ENCODE results near the gene MAP3K2.
"Not testable (repeated sequence)": the region's sequence is repeated elsewhere in the genome, so short reads cannot be mapped to it uniquely, and the experiment has no call there.

The MAP3K2 gene

DNA sequence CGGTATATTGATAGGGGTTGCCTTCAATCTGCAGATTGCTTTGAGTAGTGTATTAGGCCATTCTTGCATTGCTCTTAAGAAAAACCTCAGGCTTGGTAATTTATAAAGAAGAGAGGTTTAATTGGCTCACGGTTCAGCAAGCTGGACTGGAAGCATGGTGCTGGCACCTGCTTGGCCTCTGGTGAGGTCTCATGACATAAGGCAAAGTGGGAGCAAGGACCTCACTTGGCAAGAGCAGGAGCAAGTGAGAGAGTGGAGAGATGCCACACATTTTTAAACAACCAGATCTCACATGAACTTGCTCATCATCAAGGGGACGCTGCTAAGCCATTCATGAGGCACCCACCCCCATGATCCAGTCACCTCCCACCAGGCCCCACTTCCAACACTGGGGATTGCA, 4.9 kb downstream of the MAP3K2 start:
- DNase-seq (ENCODE audit: low read depth in 2 of 2): no peak

DNA sequence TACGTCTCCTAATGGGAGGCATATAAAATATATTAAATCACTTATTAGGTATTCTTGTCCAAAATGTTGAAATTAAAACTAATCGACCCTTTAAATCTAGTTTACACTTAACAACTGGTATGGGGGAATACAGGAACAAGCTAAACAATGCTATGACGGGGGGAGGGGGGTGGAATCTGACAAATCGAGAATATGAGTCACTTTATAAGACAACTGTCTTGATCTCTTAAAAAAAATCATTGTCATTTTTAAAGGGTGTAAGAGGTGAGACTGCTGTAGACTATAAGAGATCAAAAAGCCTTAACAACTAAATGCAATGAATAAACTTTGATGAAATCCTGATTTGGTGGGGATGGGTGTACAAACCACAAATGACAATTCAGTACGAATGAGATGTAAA, 6.0 kb downstream of the MAP3K2 start:
- DNase-seq (ENCODE audit: low read depth in 2 of 2): no peak

DNA sequence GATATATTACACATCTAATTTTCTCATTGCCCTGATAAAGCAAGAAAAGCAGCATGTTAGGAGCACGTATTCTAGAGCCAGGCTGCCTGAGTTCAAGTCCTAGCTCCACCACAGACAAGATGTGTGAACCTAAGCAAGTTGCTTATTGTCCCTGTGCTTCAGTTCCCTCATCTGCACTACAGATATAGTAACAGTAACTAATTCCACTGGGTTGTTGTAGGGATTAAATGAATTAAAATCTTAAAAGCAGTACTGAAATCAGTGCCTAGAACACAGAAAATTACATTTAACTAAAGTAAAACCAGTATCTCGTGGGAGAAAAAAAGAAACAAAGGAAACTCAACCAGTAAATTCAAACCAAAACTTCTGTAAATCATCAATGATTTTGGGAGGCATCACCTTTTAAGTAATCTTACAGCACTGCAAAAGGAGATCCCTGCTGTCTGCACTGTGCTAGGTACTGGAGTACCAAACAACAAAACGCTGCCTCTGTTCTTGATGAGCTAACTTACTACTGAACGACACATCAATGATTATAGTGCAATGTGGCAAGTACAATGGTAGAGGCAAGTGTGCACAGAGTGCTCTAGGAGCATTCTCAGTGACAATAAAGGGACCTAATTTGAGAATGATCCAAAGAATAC, 7.9 kb downstream of the MAP3K2 start:
- DNase-seq (ENCODE audit: low read depth in 2 of 2): no peak

DNA sequence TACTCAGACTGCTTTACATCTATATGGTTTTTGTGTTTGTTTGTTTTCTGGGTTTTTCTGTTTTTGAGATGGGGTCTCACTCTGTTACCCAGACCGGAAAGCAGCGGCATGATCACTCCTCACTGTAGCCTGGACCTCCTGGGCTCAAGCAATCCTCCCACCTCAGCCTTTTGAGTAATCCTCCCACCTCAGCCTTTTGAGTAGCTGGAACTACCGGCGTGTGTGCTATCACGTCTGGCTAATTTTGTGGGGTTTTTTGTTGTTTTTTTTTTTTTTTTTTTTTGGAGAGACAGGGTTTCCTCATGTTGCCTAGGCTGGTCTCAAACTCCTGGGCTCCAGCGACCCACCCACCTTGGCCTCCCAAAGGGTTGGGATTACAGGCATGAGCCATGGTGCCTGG, 9.1 kb downstream of the MAP3K2 start:
- no peak for DNase-seq (ENCODE audit: low read depth in 2 of 2)

DNA sequence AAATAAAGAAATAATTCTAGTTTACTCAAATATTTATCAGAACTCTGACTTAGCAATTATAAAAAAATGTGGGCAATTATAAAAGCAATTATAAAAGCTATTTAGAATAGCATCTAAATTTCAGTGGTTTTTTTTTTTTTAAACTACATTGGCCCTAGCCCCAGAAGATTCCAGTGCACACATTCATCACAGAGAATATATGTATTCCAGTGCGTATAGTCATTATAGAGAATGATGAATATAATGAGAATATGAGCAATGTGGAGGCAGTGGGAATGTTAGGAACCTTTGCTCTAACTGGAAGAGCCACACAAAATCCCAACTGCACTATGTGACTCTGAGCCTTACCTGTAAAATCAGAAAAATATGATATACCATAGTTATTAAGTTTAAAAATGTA, 10.5 kb downstream of the MAP3K2 start:
- no peak for DNase-seq (ENCODE audit: low read depth in 2 of 2)

DNA sequence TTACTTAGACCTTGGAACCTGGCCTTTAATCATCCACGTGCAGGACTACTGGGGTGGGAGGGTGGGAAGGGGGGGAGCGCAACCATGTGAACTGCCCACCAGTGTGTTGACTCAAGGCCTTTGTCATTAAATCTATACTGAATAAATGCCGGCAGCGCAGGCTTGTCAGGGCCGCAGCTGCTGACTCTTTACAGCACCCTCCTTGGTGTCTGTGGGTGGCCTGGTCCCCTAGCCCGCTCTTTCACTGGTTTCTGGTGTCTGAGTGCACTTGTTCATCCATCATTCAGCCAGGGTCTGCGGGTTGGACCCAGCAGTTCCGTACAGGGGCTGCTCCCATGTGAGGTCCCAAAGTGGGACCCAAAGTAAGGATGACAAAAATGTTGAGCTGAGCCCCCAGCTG, 11.5 kb downstream of the MAP3K2 start:
- DNase-seq (ENCODE audit: low read depth in 2 of 2): no peak

DNA sequence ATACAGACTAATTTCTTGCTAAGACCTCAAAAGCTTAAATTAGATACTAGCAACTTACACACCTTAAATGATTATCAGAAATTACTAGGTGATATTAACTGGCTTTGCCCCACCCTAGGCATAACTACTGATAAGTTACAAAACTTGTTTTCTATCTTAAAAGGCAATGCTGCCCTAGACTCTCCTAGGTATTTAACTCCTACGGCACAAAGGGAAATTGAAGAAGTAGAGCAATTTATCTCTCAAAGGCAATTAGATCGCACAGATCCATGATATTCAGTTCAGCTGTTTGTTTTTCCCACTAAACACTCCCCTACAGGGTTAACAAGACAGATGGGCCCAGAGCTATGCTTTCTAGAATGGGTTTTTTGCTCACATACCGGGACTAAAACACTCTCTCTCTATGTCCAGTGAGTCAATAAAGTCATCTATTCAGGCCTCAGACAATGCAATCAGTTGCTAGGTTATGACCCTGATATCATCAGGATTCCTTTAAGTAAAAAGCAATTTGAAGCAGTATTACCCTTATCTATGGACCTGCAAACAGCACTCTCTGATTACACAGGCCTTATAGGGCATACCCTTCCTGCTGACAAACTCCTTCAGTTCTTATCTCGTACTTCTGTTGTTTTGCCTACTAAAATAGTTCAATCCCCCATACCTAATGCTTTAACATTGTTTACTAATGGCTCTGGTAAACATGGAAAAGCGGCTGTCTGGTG, 14.3 kb downstream of the MAP3K2 start:
- DNase-seq (ENCODE audit: low read depth in 2 of 2): no peak

DNA sequence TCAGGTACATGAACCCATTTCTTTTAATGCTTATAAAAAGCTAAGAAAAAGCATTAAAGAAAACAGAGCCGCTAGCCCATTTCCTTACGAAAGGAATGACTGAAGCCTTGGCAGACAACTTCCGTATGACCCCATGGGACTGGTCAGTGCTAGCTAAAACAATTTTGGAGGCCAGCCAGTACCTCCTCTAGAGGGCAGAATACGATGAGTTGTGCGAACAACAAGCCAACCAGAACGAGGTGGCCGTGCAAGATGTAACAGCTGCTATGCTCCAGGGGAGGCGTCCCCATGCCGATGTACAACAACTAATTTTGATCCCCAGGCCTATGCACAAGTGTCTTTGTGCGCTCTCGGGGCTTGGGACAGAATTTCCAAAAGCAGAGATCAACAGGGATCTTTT, 16.7 kb downstream of the MAP3K2 start:
- no peak for DNase-seq (ENCODE audit: low read depth in 2 of 2)

DNA sequence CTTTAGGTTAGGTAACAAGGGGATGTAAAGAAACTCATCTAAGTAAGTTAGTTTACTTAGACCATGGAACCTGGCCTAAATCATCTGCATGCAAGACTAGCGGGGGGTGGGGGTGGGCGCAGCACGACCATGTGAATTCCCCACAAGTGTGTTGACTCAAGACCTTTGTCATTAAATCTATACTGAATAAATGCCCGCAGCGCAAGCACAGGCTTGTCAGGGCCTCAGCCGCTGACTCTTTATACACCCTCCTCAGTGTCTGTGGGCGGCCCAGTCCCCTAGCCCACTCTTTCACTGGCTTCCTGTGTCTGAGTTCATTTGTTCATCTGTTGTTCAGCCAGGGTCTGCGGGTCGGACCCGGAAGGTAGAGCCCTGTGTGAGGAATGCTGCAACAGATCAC, 17.8 kb downstream of the MAP3K2 start:
- DNase-seq (ENCODE audit: low read depth in 2 of 2): no peak

DNA sequence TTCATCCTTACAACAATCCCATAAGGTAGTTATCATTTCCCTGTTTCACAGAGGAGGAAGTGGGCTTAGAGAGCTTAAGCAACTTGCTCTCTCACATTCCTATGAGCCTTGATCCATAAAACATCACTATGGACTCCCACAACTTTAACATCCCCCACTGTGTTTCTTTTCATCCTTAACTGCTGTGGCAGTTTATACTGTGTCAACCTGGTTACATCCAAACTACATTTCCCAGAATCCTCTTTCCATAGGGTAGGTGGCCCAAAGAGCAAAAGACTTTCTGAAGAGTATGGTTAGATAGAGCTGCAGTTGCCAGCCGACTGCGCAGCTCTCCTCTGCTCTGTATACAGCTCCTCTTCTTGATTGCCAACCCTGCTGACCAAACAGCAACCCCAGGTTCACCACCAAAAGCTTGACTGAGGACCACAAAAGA, 22.5 kb downstream of the MAP3K2 start:
- DNase-seq (ENCODE audit: low read depth in 2 of 2): no peak

DNA sequence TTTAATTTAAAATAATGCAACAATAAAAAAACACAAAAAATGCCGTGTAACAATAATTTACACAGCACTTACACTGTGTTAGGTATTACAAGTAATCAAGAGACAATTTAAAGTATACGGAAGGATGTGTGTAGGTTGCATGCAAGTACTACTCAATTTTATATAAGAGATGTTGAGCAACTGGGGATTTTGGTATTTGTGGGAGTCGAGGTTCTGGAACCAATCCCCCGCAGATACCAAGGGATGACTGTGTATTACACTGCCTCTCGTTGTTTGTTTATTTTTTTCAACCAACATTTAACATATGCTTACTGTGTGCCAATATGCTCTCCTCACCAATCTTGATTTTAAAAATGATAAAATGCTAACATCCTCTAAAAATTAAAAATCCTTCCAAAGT, 24.8 kb downstream of the MAP3K2 start:
- DNase-seq (ENCODE audit: low read depth in 2 of 2): no peak

DNA sequence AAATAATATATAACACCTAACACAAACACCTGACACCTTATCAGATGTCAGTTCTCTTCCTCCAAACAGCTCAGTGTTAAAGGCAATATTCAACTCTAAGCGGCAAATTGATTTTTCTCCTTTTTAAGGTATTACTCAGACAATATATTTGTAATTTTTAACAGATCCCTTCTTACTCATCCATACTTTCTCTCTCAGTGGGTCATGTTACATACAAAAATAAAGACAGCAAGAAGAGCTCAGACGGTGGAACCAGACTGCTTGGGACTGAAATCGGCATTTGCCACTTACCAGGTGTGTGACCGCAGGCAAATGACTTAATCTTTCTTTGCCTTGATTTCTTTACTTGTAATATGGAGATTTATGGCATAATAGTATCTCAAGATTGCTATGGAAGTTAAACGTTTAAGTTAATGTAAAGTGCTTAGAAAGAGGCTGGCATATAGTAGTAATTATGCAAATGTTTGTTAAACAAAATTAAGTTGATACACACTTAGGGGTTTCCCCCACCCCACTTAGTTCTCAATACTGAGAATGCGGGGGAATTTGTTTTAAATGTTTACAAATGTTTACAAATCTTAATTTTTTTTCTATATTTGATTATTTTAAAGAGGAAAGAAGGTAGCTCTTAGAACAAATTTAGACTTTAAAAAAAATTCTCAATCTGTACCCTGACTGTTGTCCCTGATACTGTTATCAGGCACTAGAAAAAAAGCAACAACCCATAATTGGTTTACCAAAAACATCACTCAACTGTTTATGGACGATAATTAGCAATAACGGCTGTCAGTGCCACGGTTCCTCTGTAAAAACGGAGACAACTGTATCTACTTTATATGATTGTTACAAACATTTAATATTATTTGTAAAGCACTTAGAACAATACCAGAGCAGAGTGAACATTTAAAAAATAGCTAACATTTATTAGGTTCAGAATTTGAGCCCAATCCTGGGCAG, 25.6 kb downstream of the MAP3K2 start:
- no peak for DNase-seq (ENCODE audit: low read depth in 2 of 2)

DNA sequence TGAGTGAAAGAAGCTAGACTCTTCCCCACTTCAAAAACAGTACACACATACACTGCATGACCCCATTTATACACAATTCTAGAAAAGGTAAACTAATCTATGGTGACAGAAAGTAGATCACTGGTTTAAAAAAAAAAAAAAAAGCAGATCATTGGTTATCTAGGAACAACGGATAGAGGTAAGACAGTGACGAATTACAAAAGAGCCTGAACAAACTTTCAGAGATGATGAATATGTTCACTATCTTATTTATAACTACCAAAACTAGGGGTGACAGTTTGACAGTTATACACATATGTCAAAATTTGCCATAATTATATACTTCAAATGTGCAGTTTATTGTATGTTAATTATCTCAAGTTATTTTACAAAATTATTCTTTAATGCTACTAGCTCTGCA, 27.5 kb downstream of the MAP3K2 start:
- no peak for DNase-seq (ENCODE audit: low read depth in 2 of 2)

DNA sequence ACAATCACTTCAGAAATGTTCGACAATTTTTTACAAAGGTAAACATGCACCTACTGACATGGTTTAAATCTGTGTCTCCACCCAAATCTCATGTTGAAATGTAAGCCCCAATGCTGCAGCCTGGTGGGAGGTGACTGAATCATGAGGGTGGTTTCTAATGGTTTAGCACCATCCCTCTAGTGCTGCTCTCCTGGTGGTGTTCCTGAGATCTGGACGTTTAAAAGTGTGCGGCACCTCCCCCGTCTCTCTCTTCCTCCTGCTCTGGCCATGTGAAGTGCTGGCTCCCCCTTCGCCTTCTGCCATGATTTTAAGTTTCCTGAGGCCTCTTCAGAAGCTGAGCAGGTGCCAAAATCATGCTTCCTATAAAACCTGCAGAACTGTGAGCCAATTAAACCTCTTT, 28.3 kb downstream of the MAP3K2 start:
- DNase-seq (ENCODE audit: low read depth in 2 of 2): no peak

DNA sequence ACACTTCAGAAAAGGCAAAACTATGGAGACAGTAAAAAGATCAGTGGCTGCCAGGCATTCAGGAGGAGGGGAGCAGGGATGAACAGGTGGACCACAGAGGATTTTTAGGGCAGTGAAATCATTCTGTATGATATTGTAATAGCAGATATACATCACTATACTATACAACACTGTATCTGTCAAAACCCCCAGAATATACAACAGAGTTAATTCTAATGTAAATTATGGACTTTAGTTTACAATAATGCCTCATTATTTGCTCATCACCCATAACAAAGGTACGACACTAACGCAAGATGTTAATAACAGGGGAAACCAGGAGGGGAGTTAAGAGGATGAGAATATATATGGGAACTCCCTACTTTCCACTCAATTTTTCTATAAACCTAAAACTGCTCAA, 28.8 kb downstream of the MAP3K2 start:
- no peak for DNase-seq (ENCODE audit: low read depth in 2 of 2)

DNA sequence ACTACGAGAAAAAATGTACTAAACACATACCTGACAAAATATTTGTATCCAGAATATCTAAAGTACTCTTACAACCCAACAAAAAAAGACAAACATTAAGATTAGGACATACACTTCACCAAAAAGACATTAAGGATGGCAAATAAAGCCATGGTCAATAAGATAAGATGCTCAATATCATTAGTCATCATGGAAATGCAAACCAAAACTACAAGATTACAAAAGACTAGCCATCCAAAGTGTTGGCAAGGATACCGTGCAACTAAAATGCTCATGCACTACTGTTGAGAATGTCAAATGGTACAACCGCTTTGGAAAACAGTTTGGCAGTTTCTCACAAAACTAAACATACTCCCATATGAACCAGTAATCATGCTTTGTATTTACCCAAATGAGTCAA, 29.7 kb downstream of the MAP3K2 start:
- DNase-seq (ENCODE audit: low read depth in 2 of 2): no peak

DNA sequence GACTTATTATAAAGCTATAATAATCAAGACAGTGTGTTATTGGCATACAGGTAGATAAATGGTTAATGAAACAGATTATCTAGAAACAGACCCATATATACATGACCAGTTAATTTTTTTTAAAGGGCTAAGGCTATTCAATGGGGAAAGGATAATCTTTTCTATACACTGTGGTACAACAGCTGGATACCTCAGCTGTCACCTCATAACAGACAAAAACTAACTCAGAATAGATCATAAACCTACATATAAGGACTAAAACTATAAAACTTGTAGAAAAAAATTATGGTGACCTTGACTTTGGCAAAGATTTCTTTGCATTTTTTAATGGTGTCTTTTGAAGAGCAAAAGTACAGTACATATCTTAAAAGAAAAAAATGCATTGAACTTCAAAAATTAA, 30.2 kb downstream of the MAP3K2 start:
- no peak for DNase-seq (ENCODE audit: low read depth in 2 of 2)

DNA sequence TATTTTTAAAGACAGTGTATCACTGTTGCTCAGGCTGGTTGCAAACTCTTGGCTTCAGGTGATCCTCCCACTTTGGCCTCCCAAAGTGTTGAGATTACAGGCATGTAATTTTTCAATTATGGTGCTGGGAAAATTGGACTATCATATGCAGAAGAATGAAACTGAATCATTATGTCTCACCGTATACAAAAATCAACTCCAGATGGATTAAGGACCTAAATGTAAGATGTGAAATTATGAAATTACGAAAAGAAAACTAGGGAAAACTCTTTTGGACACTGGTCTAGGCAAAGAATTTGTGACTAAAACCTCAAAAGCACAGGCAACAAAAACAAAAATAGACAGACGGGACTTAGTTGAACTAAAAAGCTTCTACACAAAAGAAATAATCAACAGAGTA, 31.2 kb downstream of the MAP3K2 start:
- no peak for DNase-seq (ENCODE audit: low read depth in 2 of 2)

DNA sequence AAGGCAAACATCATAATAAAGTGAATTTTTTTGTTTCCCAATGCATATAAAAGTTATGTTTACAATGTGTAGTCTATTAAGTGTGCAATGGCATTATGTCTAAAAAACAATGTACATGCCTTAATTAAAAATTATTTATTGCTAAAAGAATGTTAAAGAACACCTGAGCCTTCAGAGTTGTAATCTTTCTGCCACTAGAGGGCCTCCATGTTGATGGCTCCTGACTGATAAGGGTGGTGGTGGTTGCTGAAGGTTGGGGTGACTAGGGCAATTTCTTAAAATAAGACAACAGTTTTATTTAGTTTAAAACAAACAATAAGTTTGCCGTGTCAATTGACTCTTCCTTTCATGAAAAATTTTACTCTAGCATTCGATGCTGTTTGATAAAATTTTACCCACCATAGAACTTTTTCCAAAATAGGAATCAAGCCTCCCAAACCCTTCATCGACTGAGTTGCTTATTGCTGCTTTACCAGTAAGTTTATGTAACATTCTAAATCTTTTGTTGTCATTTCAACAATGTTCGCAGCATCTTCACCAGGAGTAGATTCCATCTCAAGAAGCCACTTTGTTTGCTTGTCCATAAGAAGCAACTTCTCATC, 32.3 kb downstream of the MAP3K2 start:
- no peak for DNase-seq (ENCODE audit: low read depth in 2 of 2)

DNA sequence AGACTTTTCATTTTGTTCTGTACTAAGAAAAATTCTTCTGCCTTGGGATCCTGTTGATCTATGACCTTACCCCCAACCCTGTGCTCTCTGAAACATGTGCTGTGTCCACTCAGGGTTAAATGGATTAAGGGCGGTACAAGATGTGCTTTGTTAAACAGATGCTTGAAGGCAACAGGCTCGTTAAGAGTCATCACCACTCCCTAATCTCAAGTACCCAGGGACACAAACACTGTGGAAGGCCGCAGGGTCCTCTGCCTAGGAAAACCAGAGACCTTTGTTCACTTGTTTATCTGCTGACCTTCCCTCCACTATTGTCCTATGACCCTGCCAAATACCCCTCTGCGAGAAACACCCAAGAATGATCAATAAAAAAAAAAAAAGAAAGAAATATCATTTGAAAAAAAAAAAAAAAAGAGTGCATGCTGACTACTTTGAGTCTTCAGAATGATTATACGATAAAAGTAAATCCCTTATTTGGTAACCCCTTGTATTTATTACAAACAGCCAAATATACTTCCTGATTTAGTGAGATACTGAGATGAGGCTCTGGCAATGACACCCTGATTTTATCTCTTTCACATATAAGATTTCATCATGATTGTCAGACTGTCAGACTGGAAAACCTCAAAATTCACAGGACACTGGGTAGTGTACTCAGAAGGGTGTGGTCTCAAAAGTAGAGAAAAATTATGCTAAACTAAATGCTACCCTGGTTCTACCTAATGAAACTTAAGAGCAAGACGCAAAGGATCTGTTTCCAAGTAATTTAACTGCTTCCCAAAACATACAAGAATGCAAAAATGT, 33.7 kb downstream of the MAP3K2 start:
- DNase-seq (ENCODE audit: low read depth in 2 of 2): not testable (repeated sequence)

DNA sequence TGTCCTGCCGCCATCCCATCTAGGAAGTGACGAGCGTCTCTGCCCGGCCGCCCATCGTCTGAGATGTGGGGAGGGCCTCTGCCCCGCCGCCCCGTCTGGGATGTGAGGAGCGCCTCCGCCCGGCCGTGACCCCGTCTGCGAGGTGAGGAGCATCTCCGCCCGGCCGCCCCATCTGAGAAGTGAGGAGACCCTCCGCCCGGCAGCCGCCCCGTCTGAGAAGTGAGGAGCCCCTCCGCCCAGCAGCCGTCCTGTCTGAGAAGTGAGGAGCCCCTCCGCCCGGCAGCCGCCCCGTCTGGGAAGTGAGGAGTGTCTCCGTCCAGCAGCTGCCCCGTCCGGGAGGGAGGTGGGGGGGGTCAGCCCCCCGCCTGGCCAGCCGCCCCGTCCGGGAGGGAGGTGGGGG, 34.6 kb downstream of the MAP3K2 start:
- not testable (repeated sequence) for DNase-seq (ENCODE audit: low read depth in 2 of 2)

All from stimulated activated CD8-positive, alpha-beta memory T cell treated with anti-CD3 and anti-CD28 coated beads, Interleukin-2, amount 100 ng/mL, for 48 hours (primary cell).